ENCODE measurements around the gene SUPT4H1.

SUPT4H1 gene

DNA sequence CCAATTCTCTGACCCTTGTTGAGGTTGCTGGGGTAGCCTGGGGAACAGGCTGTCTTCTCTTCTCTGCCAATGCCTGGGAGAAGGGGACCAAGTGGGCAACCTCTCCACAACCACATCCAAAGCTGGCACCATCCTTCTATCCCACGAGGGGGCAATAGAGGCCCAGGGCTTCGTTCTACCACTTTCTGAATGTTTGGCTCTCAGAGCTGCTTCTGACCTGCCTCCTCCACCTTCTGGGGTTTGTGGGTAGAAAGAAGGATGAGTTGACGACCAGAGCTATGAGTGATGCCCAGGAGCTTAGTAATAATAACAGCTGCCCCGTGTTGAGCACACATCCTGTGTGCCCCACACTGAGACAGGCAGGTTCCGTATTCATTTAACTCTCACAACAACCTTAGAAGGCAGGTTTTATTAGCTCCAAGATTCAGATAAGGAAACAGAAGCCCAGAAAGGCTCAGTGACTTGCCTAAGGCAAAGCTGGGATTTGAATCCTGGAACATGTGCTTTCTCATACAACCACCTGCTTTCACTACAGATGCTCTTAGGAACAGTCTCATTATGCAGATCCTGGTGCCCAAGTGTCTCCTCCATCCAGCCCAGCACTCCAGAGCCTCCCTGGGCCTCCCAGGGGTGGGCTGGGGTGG lies 34.5 kb downstream of the SUPT4H1 start:
- peak; percentile 90 for DNase-seq (ENCODE audit: low spot score)

DNA sequence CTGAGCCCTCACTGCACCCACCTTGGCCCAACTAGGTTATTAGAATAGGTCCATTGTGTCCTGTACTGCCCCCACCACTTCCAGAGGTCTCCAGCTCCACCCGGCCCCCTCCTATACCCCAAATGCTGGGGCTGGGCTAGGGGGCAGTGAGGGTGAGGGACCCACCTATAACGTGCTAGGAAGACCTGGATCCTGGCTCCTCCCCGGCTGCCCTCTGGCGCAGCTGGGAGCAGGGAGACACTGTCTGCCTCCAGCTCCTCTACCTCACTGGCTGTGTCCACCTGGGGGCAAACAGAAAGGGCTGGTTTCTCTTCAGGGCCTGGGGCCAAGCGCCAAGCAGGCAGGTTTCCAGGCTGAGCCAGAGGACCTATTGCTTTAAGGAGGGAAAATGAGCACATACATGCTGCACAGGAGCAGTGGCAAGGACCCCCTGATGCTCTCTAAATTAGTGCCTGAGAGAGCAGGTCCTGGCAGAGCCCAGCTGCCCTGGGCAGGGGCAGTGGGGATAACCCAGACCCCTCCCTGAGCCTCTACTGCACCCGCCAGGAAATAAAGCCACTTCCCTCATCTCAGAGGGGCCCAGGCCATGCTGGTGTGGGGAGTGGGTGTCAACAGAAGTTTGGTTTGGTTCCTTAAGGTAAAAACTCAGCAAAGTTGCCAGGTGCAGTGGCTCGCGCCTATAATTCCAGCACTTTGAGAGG lies 35.6 kb downstream of the SUPT4H1 start:
- no peak for DNase-seq (ENCODE audit: low spot score)

DNA sequence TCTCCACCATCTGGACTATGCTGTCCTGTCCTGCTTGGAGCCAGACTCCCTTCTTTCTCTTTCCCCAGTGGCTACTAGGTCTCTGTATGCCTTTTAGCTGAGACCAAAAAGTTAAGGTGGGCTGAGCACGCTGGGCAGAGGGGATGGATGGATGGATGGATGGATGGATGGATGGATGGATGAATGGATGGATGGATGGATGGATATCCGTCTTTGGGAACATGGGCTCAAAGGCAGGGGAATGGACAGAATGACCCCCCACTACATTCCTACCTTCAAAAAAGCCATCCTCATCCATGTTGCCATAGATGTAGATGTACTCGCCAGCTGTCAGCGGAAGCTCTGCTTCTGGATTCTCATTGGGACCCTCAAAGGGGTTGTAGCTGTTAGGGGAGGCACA lies 36.3 kb downstream of the SUPT4H1 start:
- DNase-seq (ENCODE audit: low spot score), result no peak

DNA sequence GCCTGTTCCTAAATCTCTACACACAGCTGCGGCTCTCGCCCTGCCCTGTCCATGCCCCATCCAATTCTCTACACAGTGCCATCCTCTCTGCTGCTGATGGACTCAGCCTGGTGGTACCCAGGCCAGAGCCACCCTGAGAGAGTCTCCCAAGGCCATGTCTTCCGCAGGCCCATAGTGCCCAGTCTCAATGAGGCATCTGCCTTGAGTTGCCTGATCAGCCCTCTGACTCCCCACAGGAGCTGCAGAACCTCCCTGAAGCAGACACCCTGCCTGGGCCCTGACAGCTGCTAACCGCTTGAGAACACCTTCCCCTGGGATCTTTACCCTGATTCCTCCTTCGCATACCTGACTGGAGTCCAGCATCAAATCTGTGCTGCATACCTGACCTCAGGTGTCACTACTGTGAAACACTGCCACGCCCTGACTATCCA lies 36.7 kb downstream of the SUPT4H1 start:
- DNase-seq (ENCODE audit: low spot score), result no peak

DNA sequence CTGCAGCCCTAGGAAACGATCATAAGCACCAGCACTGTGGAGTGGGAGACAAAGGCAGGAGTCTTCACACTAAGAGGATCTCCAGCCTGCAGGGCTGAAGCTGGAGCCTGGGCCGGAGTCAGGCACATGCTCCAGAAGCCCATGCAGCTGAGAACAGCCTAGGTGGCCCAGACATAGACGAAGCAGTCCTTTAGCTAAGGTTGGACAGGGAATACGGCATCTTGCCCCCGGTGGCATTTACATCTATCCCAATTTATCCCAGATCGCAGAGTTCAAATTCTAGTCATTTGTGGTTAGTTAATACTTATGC lies 37.3 kb downstream of the SUPT4H1 start:
- DNase-seq (ENCODE audit: low spot score), result no peak

DNA sequence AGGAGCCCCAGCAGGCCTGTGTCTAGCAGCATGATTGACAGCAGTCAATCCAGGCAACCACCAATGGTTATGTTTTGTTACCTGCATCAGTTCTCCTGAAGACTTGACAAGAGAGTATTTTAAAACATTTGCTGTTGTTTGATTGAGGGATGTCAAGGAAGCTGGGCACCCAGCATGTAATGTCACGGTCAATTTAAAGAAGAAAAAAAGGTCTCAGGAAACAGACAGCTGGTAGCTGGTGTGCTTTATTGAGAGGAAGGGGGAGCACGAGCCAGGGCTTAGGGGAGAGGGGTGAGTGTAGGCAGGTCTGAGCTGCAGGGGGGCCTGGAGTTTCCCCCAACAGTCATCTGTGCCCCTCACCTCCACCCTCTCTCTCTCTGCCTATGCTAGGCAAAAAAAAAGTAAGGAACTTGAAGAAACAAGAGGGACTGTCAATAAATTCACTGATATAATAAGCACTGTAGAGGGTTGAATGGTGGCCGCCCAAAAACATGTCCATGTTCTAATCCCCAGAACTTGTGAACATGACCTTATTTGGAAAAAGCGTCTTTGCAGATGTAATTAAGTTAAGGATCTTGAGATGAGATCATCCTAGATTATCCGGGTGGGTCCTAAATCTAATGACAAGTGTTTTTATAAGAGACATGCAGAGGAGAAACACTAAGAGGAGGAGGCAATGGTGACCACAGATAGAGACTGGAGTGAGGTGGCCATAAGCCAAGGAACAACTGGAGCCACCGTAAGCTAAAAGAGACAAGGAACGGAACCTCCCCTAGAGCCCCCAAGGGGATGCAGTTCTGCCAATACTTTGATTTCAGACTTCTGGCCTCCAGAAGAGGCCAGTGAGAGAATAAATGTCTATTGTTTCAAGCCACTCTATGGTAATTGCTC lies 37.9 kb downstream of the SUPT4H1 start:
- no peak for DNase-seq (ENCODE audit: low spot score)

DNA sequence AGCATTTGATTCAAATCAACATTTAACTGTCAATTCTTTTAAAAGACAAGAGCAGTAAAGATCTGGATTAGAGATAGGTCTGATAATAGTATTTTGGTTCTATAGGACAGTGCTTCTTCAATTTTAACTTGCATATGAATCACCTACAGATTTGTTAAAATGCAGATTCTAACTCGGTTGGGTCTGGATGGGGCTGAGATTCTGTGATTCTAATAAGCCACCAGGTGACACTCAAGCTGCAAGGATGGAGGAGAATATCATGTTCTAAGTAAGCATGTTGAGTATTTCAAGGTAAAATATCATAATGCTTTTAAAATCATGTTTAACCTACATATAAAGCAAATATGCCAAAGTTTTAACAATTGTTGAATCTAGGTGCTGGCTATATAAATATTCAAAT lies 39.2 kb downstream of the SUPT4H1 start:
- DNase-seq (ENCODE audit: low spot score), result no peak

DNA sequence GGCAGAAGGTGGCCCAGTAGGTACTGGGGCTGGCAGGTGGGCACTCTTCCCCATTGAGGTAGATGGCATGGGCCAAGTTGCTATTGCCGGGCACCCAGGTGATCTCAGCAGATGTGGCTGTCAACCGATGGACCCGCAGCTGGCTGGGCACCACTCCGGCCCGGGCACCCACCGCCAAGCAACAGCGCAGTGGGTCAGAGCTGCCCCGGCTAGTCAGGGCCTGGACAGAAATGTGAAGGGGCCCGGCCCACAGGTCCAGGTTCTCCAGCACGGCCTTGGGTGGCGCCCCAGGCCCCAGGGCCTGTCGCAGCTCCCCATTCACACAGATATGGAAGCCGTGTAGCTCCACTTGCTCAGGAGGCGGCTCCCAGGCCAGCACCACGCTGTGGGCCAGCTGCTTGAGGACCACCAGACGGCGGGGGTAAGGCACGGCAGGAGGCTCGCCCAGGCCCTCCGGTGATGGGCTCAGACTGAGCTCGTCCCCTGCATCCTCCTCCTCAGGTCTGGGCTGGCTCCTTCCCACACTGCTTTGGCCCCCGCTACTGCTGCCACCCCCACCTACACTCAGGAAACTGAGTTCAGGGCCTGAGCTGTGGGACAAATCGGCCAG lies 39.9 kb downstream of the SUPT4H1 start:
- DNase-seq (ENCODE audit: low spot score), result no peak

DNA sequence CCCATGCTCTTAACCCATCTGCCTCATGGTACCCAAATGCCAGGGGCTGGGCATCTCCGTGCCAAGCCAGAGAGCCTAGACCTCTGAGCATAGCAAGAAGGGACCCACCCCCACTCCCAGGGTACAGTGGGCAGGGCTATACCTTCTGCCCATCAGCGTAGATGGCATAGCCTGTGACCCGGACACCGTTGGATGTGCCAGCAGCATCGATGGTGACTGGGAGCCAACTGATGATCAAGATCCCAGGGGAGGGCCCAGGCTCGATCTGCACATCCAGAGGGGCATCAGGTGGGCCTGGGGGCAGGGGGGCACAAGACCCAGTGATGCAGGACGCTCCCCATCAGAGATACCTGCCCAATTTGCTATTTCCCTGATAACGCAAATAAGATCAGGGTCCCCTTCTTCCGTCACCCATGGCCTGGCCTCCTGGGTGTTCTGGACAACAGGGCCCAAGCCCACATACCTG lies 40.5 kb downstream of the SUPT4H1 start:
- no peak for DNase-seq (ENCODE audit: low spot score)

DNA sequence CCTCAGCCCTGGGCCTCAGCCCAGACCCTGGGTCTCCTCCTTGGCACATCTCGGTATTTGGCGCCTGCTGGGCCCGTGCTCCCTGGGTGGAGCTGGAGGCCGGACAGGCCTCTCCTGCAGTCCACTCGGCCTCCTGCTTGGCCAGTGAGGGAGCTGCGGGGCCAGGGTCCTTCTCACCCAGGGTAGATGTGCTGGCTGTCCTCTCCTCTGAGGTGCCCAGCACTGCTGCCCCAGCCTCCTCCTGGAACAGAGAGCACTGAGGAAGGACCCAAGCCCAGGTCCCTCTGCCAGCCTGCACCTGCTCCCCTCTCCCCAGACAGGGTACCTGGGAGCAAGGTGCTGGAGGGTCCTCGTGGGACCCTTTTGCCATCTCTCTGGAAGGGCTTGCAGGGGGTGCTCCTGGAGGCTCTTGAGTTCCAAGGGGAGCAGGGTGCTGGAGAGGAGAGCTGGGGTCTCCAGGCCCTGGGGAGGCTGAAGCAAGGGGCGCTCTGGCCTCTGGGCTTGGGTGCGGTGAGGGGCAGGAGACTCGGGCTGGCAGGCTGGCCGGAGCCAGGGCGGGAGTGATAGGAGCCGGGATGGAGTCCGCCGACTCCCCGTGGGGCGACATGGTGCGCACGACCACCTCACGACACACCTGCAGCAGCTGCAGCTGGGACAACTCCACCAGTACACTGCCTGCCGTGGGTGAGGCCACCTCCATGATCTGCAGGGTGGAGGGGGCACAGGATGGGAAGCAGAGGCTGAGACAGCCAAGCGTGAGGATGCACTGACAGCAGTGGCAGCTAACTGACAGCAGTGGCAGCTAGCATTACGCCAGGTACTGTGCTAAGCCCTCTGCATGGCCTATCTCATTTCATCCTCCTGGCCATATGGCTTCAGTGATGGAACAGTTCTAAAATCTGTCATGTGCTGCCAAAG lies 41.2 kb downstream of the SUPT4H1 start:
- DNase-seq (ENCODE audit: low spot score), result no peak

DNA sequence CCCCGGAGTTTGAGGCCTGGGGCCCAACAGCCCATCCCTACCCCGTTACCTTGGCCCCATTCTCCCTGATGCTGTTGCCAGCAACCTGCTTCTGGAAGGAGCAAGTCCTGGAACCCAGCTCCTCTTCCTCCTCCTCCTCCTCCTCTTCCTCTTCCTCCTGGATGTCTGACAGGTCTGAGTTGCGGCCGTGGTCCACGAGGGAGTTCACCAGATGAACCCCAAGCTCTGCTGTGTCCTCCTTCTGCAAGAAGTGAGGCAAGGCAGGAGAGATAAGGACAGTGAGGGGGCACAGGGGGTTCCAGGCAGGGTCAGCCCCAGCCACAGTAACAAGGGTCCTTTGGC lies 42.1 kb downstream of the SUPT4H1 start:
- no peak for DNase-seq (ENCODE audit: low spot score)

DNA sequence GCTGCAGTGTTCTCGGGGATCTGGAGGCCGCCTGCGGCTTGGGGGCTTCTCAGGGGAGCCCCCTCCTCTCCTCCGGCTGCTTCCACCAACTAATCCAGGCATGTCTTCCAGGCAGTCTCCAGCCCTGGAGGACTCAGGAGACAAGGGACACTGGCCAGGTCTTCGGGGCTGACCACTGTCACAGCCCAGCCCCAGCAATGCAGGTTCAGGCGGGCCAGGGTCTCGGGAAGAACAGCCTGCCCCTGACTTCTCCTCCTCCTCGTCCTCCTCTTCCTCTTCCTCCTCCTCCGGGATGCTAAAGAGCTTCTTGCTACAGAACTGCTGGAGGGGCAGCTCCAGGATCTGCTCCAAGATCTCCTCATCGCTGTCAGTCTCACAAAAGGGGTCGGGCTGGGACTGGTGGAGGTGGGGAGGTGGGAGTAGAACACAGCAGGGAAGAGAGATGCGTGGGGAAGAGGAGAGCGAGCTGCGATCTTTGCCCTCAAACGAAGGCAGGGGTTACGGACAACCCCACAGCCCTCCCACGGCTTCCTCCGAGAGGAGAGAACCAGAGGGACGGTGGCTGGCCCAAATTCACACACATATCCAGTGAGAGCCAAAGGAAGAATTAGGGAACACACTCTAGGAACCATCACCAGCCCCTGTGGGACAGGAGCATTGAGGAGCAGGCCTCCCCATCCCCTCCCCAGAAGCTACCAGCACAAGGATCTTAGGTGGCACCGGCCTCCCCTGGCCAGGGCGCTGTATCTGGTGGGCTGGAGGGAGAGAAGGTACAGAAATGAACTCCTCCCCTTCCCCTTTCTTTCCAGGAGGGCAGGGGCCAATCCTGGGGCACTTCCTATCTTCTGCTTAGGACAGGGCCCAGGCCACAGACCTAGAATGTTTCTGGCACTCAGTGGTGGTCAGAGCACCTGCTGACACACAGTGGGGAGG lies 42.8 kb downstream of the SUPT4H1 start:
- DNase-seq (ENCODE audit: low spot score), result no peak

DNA sequence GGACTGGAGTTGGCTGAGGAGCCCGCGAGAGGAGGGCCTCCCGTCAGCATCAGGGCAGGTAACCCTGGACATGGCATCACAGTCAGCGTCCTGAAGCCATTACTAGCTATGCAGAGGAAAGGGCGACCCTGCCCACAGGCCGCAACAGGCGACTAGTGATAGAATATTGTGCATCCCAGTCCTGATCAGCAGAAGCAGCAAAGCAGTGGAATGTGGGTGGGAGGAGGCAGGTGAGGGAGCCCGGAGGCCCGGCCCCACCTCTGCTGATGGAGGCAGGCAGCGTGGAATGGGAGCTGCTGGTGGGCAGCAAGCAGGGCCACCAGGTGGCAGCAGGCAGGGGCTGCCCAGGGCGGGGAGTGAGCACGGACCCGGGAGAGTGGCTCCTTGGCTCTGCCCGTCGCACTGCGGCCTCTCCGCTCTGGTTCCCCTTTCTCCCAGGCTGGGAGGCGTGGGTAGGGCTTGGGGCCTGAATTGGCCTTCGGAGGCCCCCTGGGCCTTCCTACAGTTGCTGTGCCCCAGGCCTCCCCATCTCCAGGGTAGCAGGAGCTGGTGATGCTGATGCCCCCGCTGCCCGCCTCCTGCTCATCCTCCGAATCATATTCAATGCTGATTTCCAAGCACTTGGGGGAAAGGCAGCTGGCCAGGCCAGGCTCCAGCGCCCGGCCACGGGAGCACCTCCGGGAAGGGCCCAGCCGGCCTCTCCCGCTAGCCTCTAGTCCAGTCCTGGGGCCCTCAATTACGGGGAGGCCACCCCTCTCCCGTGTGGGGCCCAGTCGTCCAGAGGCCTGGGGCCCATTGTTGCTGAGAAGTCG lies 43.6 kb downstream of the SUPT4H1 start:
- no peak for DNase-seq (ENCODE audit: low spot score)

DNA sequence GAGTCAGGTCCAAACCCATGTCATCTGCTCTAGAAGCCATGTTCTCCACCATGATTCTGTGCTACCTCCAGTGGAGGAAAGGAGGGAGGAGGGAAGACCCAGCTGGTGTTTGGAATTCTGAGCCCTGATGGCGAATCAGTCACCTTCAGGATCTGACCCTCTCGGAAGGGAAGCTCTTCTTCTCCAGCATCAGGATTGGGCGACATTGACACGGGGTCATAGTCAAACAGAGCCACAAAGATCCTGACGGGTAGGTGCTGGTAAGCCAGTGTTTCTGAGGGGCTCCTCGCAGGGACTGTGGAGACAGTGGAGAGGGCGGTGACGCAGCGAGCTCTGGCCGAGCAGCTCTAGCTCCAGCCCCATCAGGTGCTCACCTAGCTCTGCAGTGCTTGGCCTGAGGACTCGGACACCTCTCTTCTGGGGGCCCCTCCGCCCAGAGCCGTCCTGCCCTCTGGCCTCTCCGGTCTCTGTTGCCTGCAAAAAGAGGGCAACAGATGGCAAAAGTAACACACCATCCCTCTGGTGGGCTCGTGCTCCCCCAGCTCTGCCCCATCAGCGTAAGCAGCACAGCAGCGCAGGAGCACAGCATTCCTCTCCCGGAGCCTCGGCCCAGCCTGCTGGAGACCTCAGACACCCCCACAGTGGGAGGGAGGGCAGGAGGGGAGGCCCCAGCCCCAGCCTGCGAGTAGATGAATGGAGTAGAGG lies 44.4 kb downstream of the SUPT4H1 start:
- DNase-seq (ENCODE audit: low spot score), result no peak

DNA sequence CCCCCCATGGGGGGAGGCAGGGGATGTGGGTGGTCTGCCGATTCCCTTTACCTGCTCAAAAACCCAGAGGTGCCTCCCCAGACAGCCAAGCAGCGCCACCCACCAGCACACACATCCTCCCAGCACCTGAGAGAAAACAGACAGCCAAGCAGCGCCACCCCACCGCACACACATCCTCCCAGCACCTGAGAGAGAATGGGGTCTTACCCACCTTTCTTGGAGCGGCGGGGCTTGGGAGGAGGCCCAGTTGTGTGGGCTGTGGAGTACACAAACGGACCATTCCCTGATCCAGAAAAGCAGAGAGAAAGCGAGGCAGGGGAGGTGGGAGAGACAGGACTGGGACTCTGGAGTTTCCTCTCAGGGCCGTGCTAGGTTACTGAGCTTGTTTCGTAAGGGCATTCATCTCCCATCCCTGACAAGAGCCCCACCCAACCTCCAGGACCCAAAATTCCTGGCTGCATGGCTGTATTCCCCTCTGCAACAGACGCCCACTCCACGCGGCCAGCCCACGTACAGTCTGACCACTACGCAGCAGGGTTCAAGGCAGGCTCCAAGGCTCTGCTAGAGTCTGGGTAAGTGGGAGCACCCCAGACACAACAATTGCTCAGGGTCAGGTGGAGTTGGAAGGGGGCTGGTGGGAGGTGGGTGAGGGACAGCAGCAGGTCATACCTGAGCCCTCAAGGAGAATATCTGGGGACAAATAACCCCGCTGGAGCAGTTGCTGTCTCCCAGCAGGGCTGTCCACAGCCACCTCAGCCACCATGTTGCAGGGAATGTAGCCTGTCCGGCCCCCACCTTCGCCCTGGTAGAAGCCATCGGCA lies 45.7 kb downstream of the SUPT4H1 start:
- no peak for DNase-seq (ENCODE audit: low spot score)

DNA sequence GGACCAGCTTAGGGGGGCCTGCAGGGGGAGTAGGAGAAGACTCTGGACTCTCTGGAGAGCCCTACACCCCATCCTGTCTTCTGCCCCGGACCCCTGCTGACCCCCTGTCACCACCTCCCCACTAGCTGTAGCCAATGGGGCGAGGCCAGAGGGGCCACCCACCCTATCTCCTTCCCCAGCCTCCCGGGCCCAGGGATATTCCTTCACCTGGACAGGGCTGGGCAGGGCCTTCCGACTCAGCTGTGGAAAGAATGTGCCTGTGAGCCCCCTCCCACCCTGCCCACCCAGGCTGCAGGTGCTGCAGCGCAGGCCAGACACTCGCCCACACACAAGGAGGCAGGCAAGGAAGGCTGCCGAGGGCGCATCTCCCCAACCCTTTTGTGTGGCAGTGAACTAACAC lies 46.4 kb downstream of the SUPT4H1 start:
- no peak for DNase-seq (ENCODE audit: low spot score)

DNA sequence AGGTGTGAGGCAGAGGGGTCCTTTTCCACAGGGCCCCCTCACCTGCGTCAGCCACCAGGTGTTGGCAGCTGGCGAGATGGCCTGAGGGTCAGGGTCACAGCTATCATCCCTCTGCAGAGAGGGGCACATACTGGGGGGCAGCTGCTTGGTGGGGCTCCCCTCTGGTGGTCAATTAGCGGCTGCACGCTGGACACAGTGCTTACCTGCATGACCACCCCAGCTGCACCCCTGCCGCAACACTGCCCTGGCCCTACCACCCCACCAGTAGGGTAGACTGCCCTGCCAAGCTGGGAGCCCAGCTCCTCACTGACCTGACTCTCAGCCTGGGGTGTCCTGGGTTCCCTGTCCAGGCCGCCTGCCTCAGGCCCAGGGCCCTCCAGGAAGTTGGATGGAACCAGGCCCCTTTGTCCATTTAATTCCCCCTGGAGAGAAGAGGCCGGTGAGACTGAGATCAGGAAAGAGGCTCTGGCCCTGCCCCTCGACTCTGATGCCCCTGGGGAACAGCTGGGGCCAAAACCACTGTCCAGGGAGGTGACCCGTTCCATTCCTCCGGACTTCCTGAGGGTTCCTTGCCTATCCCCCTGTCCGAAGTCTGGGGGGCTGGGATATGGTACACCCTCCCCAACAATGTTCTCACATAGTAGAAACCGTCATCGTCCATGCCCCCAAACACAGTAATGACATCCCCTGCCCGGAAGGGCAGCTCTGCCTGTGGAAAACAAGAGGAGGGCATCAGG lies 47.1 kb downstream of the SUPT4H1 start:
- no peak for DNase-seq (ENCODE audit: low spot score)

Measured in kidney tubule cell (primary cell).